Activated T-cell treated with anti-CD3 and anti-CD28 coated beads, Interleukin-2, amount 50 U/mL, for 72 hours (primary cell): ENCODE measurements around the gene TMED7. TPM values are rescaled to one million over a fixed set of nuclear protein-coding genes. Genes with fewer than 3 reads are reported as not detected.

Experiments
- ATAC-seq, 2 donors: fragments of 150-1000 bp; cut with Tn5 transposase; replicated peaks in 1 of 2; 2 replicates each; pipeline ENCODE4 v1.10.0; 2021; ENCODE audit warnings: moderate library complexity in 2 of 2, mild to moderate bottlenecking in 1 of 2
- DNase-seq, 2 donors: peaks; one replicate each; pipeline ENCODE4 v3.0.0; 2021 to 2022; ENCODE audit warnings: mixed read lengths in 1 of 2
- H3K27ac Mint-ChIP-seq: one replicate; pipeline ENCODE4 v1.8.0; 2022; ENCODE audit warnings: mild to moderate bottlenecking, moderate library complexity, mixed read lengths
- H3K27me3 Mint-ChIP-seq: one replicate; pipeline ENCODE4 v1.8.0; 2022; ENCODE audit warnings: low read depth, mixed read lengths
- H3K36me3 Mint-ChIP-seq, 2 donors: one replicate each; pipeline ENCODE4 v1.8.0; 2022; ENCODE audit warnings: mixed read lengths in 2 of 2, mild to moderate bottlenecking in 1 of 2; ENCODE audit not compliant: insufficient read depth in 2 of 2
- H3K4me1 Mint-ChIP-seq: one replicate; pipeline ENCODE4 v1.8.0; 2022; ENCODE audit warnings: low read depth, mixed read lengths
- H3K4me3 Mint-ChIP-seq, 2 donors: one replicate each; pipeline ENCODE4 v1.8.0; 2022; ENCODE audit warnings: mild to moderate bottlenecking in 2 of 2, mixed read lengths in 2 of 2, moderate library complexity in 2 of 2
- H3K9me3 Mint-ChIP-seq, 2 donors: one replicate each; pipeline ENCODE4 v1.8.0; 2022; ENCODE audit warnings: mixed read lengths in 2 of 2
- total RNA-seq, 2 donors: library from RNA; stranded (reverse); gene quantifications; one replicate each; pipeline ENCODE4 v1.2.3, GENCODE V29; 2022

The TMED7 gene
- total RNA-seq, 2 donors from 2014 or later, result 31.5 to 46.9 TPM

- Mint-ChIP-seq H3K27ac (no peak overlapping the region), H3K27me3 (no peaks in the 10 kb centered on the region), H3K36me3 (no peaks in the 10 kb centered on the region), H3K9me3 (no peaks in the 10 kb centered on the region), H3K4me1 (no peaks in the 10 kb centered on the region), H3K4me3 (no peak overlapping the region)
- no peak for ATAC-seq
- DNase-seq, result no peak
Observed at GRCh38 chr5:115589043-115589442, 36.8 kb downstream of the TMED7 start.

GRCh38 chr5:115588640-115589039, 37.2 kb downstream of the TMED7 start:
- Mint-ChIP-seq H3K9me3 (no peaks in the 10 kb centered on the region), H3K27ac (no peak overlapping the region), H3K27me3 (no peaks in the 10 kb centered on the region), H3K4me3 (no peak overlapping the region), H3K4me1 (no peaks in the 10 kb centered on the region), H3K36me3 (no peaks in the 10 kb centered on the region)
- ATAC-seq (no peak), DNase-seq (no peak)

GRCh38 chr5:115586525-115587146, 39.2 kb downstream of the TMED7 start:
- no peak for ATAC-seq
- H3K27ac Mint-ChIP-seq, result no peak overlapping the region
- H3K4me3 Mint-ChIP-seq, result no peak overlapping the region
- no peaks in the 10 kb centered on the region for H3K27me3 Mint-ChIP-seq
- DNase-seq, result no peak
- H3K9me3 Mint-ChIP-seq, result no peaks in the 10 kb centered on the region
- no peaks in the 10 kb centered on the region for H3K36me3 Mint-ChIP-seq
- no peaks in the 10 kb centered on the region for H3K4me1 Mint-ChIP-seq

DNA sequence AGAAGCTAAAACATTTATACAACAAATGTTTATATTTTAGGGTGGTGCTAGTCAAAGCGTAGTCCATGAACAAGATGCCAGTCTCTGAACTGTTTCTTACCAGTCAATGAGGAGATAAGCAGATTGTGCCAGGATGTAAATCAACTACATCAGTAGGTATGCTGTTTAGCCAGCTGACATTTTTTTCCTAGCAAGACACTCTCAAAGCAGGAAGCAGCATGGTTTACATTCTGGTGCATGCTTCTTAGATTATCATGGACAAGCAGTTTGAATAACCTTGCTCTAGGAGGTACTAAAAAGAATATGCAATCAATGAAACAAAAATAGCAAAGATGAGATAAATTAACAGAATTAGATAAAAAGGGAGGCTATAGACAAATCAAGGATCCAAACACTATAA, 40.6 kb downstream of the TMED7 start:
- no peaks in the 10 kb centered on the region for H3K9me3 Mint-ChIP-seq
- ATAC-seq, result no peak
- H3K27me3 Mint-ChIP-seq, result no peaks in the 10 kb centered on the region
- H3K36me3 Mint-ChIP-seq, result no peaks in the 10 kb centered on the region
- no peaks in the 10 kb centered on the region for H3K4me1 Mint-ChIP-seq
- no peak overlapping the region for H3K4me3 Mint-ChIP-seq
- no peak for DNase-seq
- H3K27ac Mint-ChIP-seq, result no peak overlapping the region

DNA sequence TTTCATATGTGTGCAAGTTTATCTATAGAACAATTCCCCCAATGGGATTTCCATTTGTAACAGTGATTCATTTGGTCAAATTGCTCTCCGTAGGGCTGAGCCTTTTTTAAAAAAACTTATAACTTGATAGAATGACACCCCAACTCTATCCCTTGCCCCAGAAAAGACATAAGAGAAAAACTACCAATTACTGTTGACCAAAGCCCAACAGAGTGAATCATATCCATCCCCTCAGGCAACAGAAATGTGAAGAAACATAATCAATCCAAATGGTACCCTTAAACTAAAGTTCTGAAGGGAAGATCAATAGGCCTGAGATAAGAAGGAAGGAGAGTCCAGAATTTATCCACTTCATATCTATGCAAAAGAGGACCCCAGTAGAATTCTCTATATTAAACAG, 41.3 kb downstream of the TMED7 start:
- no peaks in the 10 kb centered on the region for H3K4me1 Mint-ChIP-seq
- ATAC-seq, result no peak
- H3K27ac Mint-ChIP-seq, result no peak overlapping the region

DNA sequence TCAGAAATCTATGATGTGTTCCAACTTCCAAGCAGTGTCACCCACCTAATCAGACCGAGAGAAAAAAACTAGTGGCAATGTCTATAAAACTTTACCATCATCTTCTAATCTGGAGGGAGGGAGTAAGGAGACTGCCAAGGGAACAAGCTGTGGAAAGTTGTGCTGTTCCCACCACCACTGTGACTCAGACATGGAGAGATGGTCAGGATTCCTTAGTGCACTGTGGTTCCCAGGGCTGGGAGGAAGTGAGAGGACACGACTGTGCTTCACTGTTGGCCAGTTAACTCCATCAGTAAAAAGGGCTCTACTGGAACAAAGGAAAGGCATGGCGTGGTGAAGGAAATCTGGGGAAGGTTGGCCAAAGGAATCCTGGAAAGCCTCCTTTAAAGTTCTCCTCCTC, 42.4 kb downstream of the TMED7 start:
- H3K4me3 Mint-ChIP-seq, result no peak overlapping the region
- DNase-seq (no peak), ATAC-seq (no peak)
- H3K9me3 Mint-ChIP-seq, result no peaks in the 10 kb centered on the region
- H3K4me1 Mint-ChIP-seq, result no peaks in the 10 kb centered on the region
- no peaks in the 10 kb centered on the region for H3K36me3 Mint-ChIP-seq
- no peaks in the 10 kb centered on the region for H3K27me3 Mint-ChIP-seq
- no peak overlapping the region for H3K27ac Mint-ChIP-seq

More for the DNA sequence above, 41.3 kb downstream of the TMED7 start:
- H3K27me3 Mint-ChIP-seq, result no peaks in the 10 kb centered on the region
- no peak overlapping the region for H3K4me3 Mint-ChIP-seq
- DNase-seq, result no peak
- H3K36me3 Mint-ChIP-seq, result no peaks in the 10 kb centered on the region
- H3K9me3 Mint-ChIP-seq, result no peaks in the 10 kb centered on the region

- no peaks in the 10 kb centered on the region for H3K9me3 Mint-ChIP-seq
- H3K27ac Mint-ChIP-seq, result no peak overlapping the region
- ATAC-seq, result no peak
- no peaks in the 10 kb centered on the region for H3K27me3 Mint-ChIP-seq
- no peak overlapping the region for H3K4me3 Mint-ChIP-seq
- H3K4me1 Mint-ChIP-seq, result no peaks in the 10 kb centered on the region
- no peaks in the 10 kb centered on the region for H3K36me3 Mint-ChIP-seq
- no peak for DNase-seq
Observed at GRCh38 chr5:115580941-115581340, 44.9 kb downstream of the TMED7 start.

DNA sequence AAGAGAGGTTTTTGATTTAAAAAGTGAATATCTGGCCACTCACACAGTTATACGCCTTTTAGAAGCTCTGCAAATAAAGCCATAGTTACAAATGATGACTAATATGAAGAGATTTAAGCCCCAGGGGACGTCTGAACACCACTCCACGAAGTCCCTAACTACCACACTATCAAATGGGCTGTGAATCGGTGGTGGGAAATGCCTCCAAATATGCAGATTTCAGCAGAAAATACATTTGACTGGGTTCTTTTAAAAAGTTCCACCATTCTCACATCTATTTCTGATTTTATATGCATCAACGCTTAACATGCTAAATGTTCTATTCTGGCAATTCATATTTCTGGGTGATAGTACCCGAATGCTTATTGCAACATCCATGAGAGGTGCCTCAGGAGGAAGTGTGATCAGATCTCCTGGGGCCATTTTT, 46.1 kb downstream of the TMED7 start:
- DNase-seq (no peak), ATAC-seq (no peak)
- H3K36me3 Mint-ChIP-seq, result no peaks in the 10 kb centered on the region
- no peaks in the 10 kb centered on the region for H3K9me3 Mint-ChIP-seq
- H3K4me1 Mint-ChIP-seq, result no peaks in the 10 kb centered on the region
- H3K4me3 Mint-ChIP-seq, result no peak overlapping the region
- H3K27me3 Mint-ChIP-seq, result no peaks in the 10 kb centered on the region
- no peak overlapping the region for H3K27ac Mint-ChIP-seq

- ATAC-seq (no peak), DNase-seq (no peak)
- H3K9me3 Mint-ChIP-seq, result no peaks in the 10 kb centered on the region
- H3K4me1 Mint-ChIP-seq, result peaks cover 4% of the 10 kb centered on the region
- no peak overlapping the region for H3K27ac Mint-ChIP-seq
- H3K27me3 Mint-ChIP-seq, result no peaks in the 10 kb centered on the region
- H3K4me3 Mint-ChIP-seq, result no peak overlapping the region
- H3K36me3 Mint-ChIP-seq, result no peaks in the 10 kb centered on the region
Observed at GRCh38 chr5:115579216-115579615, 46.6 kb downstream of the TMED7 start.

- no peaks in the 10 kb centered on the region for H3K9me3 Mint-ChIP-seq
Observed at GRCh38 chr5:115578657-115579056, 47.2 kb downstream of the TMED7 start.

DNA sequence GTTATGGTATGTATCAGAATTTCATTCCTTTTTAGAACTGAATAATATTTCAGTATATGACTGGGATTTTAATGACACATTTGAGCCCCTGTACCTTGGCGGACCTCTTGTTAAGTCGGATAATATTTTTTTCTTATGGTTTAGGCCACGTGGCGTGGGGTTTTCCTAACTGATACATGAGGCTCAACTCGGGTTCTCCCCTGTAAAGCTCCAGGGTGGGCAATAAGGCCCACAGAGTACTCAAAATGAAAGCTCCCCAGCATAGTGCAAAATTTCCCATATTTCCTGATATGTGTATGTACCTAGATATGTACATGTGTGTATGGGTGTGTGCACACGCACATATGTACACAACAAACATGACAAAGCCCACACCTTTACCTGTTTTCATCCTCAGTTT, 48.1 kb downstream of the TMED7 start:
- Mint-ChIP-seq H3K4me1 (peaks cover 6% of the 10 kb centered on the region), H3K36me3 (no peaks in the 10 kb centered on the region), H3K27me3 (peaks cover 11% of the 10 kb centered on the region), H3K9me3 (no peaks in the 10 kb centered on the region), H3K27ac (no peak overlapping the region), H3K4me3 (no peak overlapping the region)
- DNase-seq (no peak), ATAC-seq (peak in 1 of 2 donors; percentile 30)

More at GRCh38 chr5:115578657-115579056, 47.2 kb downstream of the TMED7 start:
- no peak overlapping the region for H3K4me3 Mint-ChIP-seq
- DNase-seq, result no peak
- no peak for ATAC-seq
- no peaks in the 10 kb centered on the region for H3K36me3 Mint-ChIP-seq
- no peak overlapping the region for H3K27ac Mint-ChIP-seq
- H3K4me1 Mint-ChIP-seq, result peaks cover 6% of the 10 kb centered on the region
- H3K27me3 Mint-ChIP-seq, result peaks cover 3% of the 10 kb centered on the region

DNA sequence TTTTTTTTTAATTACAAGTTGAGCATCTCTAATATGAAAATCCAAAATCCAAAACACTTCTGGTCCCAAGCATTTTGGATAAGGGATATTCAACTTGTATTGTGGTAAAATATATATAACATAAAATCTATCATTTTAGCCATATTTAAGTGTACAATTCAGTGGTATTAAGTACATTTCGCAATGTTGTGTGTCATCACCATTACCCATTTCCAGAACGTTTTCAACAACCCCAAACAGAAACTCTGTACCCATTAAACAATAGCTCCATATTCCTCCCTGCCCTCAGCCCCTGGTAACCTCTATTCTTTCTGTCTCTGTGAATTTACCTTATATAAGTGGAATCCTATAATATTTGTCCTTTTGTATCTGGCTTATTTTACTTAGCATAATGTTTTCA, 48.5 kb downstream of the TMED7 start:
- H3K4me1 Mint-ChIP-seq, result peaks cover 6% of the 10 kb centered on the region

DNA sequence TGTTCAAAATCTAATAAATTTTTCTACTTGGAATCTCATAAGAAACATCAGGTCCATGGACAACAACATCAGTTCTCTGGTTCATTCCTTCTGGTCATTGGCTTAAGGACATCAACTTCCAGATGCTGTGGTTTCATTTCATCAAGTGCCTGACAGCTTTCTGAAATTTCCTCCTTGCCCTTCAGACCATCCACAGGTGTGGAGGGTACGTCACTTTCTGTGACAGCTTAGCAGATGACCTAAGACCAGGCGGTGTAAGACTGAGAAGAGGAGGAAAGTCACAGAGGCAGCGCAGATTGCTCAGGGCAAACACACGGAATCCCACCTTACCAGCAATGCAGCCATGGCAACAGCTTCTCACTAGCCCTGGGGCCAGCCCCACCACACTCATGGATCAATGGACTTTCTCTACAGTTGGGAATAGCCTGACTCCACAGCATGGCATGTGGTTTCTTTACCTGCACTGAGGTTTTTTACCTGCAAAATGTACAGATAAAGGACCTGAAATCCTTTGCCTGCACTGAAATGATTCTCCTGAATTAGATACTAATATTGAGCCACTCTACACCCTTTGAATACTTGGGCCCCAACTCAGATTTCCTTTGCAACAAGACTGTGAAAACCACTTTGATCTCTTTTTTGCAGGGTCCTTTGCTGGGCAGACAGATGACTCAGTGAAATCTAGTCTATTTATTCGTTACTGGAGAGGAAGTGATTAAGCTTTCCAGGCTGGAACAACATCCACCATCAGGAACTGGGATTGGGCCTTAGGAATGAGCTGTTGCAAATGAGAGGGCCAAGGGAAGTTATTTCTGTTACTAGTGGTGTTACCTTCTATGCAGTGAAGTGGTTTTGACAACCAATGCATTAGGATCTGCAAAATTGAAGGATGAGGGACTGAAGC, 50.4 kb downstream of the TMED7 start:
- ATAC-seq, result no peak

More for the DNA sequence above, 48.5 kb downstream of the TMED7 start:
- H3K27ac Mint-ChIP-seq, result no peak overlapping the region
- H3K4me3 Mint-ChIP-seq, result no peak overlapping the region
- ATAC-seq, result no peak
- H3K36me3 Mint-ChIP-seq, result no peaks in the 10 kb centered on the region
- no peak for DNase-seq
- H3K27me3 Mint-ChIP-seq, result peaks cover 15% of the 10 kb centered on the region
- H3K9me3 Mint-ChIP-seq, result no peaks in the 10 kb centered on the region

More for the DNA sequence above, 50.4 kb downstream of the TMED7 start:
- DNase-seq, result no peak
- no peak overlapping the region for H3K27ac Mint-ChIP-seq
- no peaks in the 10 kb centered on the region for H3K36me3 Mint-ChIP-seq
- H3K4me3 Mint-ChIP-seq, result no peak overlapping the region
- H3K9me3 Mint-ChIP-seq, result no peaks in the 10 kb centered on the region
- peaks cover 6% of the 10 kb centered on the region for H3K4me1 Mint-ChIP-seq
- H3K27me3 Mint-ChIP-seq, result peaks cover 18% of the 10 kb centered on the region
